ENCODE results near the gene STX1A.

The STX1A gene

DNA sequence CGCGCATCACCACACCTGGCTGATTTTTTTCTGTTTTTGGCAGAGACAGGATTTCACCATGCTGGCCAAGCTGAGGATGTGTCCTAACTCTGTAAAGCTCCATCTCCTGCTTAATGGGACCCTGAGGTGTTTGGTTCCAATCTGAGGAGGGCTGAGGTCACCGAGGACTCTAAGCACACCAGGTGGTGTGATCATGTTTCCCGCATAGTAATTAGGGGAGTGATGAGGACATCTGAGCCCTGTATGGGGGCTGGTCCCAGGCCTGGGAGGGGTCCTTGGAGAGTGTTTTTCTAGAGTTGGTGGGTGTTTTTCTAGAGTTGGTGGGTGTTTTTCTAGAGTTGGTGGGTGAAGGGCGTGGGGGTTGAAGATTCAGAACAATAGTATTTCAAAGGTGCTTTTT, 22.1 kb upstream of the STX1A start:
- Histone ChIP-seq H3K27ac (no peak overlapping the region), H3K36me3 (peaks cover 13% of the 10 kb centered on the region), H3K27me3 (ENCODE audit: insufficient read depth, low read depth, severe bottlenecking) (no peaks in the 10 kb centered on the region), H3K9me3 (ENCODE audit: severe bottlenecking) (no peaks in the 10 kb centered on the region), H3K4me3 (ENCODE audit: low read depth, low read length) (no peak overlapping the region)
- TF ChIP-seq, protein P1, sequence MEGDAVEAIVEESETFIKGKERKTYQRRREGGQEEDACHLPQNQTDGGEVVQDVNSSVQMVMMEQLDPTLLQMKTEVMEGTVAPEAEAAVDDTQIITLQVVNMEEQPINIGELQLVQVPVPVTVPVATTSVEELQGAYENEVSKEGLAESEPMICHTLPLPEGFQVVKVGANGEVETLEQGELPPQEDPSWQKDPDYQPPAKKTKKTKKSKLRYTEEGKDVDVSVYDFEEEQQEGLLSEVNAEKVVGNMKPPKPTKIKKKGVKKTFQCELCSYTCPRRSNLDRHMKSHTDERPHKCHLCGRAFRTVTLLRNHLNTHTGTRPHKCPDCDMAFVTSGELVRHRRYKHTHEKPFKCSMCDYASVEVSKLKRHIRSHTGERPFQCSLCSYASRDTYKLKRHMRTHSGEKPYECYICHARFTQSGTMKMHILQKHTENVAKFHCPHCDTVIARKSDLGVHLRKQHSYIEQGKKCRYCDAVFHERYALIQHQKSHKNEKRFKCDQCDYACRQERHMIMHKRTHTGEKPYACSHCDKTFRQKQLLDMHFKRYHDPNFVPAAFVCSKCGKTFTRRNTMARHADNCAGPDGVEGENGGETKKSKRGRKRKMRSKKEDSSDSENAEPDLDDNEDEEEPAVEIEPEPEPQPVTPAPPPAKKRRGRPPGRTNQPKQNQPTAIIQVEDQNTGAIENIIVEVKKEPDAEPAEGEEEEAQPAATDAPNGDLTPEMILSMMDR (IDR thresholded peaks at IDR 0.05; ENCODE audit: low read depth, low read length), result no peak
- peak; percentile 31 for DNase-seq

- H3K4me3 ChIP-seq (ENCODE audit: low read depth, low read length), result no peak overlapping the region
- DNase-seq, result no peak
- H3K9me3 ChIP-seq (ENCODE audit: severe bottlenecking), result no peaks in the 10 kb centered on the region
- TF ChIP-seq, protein P1 (IDR thresholded peaks at IDR 0.05; ENCODE audit: low read depth, low read length), result no peak
- H3K27me3 ChIP-seq (ENCODE audit: insufficient read depth, low read depth, severe bottlenecking), result no peaks in the 10 kb centered on the region
- no peak overlapping the region for H3K27ac ChIP-seq
- peaks cover 16% of the 10 kb centered on the region for H3K36me3 ChIP-seq
Observed at GRCh38 chr7:73740771-73741170, 21.3 kb upstream of the STX1A start.

DNA sequence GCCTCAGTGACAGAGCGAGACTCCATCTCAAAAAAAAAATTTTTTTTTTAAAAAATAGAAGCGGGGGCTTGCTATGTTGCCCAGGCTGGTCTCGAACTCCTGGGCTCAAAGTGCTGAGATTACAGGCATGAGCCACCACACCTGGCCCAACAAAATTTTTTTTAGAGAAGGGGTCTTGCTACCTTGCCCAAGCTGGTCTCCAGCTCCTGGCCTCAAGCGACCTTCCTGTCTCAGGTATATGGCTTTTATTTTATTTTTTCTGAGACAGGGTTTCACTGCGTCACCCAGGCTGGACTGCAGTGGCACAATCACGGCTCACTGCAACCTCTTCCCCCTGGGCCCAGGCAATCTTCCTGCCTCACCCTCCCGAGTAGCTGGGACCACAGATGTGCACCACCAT, 20.7 kb upstream of the STX1A start:
- H3K27me3 ChIP-seq (ENCODE audit: insufficient read depth, low read depth, severe bottlenecking), result no peaks in the 10 kb centered on the region
- peaks cover 16% of the 10 kb centered on the region for H3K36me3 ChIP-seq
- no peaks in the 10 kb centered on the region for H3K9me3 ChIP-seq (ENCODE audit: severe bottlenecking)
- no peak overlapping the region for H3K27ac ChIP-seq
- no peak overlapping the region for H3K4me3 ChIP-seq (ENCODE audit: low read depth, low read length)
- no peak for DNase-seq
- TF ChIP-seq, protein P1 (IDR thresholded peaks at IDR 0.05; ENCODE audit: low read depth, low read length), result no peak

DNA sequence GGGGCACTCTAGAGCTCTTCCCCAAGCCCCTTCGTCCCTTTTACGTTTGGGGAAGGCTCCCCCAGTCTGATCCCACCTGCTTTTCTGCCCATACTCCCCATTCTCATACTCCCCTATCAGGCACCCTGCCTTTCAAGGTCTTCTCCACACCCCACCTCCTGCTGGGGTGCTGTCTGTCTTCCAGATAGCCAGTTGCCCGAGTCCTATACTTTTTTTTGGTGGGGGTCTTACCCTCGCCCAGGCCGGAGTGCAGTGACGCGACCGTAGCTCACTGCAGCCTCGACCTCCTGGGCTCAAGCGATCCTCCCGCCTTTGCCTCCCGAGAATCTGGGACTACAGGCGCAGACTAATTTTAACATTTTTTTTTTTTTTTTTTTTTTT, 19.9 kb upstream of the STX1A start:
- DNase-seq, result no peak
- H3K27ac ChIP-seq, result peak overlapping the region; percentile 91
- peak overlapping the region; percentile 75 for H3K4me3 ChIP-seq (ENCODE audit: low read depth, low read length)

DNA sequence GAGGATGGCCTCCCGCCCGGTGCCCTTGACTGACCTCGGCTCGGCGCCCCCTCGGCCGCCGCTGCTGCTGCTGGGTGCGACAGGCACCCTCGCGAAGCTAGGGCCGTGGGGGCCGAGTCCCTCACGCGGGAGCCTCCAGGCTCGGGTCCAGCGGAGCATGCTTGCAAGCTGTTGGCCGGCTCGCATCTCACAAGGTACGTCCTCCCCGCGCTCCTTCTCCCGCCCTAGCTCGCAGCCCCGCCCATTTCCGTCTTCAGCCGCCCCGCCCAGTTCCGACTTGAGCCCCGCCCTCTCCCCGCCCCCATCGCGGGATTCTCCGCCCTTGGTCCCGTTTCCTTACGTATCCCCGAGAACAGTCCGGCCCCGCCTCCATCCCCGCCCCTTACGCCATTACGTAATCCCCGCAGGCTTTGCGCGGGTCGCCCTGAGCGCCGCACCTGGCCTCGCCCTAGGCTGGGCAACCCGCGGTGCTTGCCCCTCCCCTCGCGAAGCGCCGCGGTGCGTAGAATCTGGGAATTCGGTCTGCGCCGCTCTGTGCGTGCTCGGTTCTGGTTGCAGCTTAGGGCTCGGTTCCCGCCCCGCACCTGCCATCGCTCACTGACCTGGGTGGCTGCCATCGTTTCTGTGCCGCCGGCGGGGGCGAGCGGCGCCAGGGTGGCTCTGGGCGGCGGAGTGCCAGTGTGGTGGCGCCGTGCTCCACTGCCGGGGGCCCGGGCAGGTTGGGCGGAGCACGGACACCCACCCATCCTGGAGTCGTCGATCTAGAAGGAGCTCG, 19.3 kb upstream of the STX1A start, which contains the start of gene ABHD11:
Gene ABHD11, minus strand, starts transcription at position 191 of the 775 bp plus-strand sequence. Its CDS starts 32 bp downstream, at position 159.
- TF ChIP-seq, protein P1 (IDR thresholded peaks at IDR 0.05; ENCODE audit: low read depth, low read length), result no peak
- peak; percentile 98 for DNase-seq
- Histone ChIP-seq H3K27me3 (ENCODE audit: insufficient read depth, low read depth, severe bottlenecking) (no peaks in the 10 kb centered on the region), H3K9me3 (ENCODE audit: severe bottlenecking) (no peaks in the 10 kb centered on the region), H3K36me3 (peaks cover 16% of the 10 kb centered on the region), H3K4me3 (ENCODE audit: low read depth, low read length) (peak within 1 kb of the TSS; percentile 86), H3K27ac (peak within 1 kb of the TSS; percentile 91)

More for the DNA sequence above, 19.9 kb upstream of the STX1A start:
- Histone ChIP-seq H3K36me3 (peaks cover 16% of the 10 kb centered on the region), H3K9me3 (ENCODE audit: severe bottlenecking) (no peaks in the 10 kb centered on the region), H3K27me3 (ENCODE audit: insufficient read depth, low read depth, severe bottlenecking) (no peaks in the 10 kb centered on the region)
- TF ChIP-seq, protein P1 (IDR thresholded peaks at IDR 0.05; ENCODE audit: low read depth, low read length), result no peak
